8988T (cell line): ENCODE data around the gene PTPRT.

Source experiments
- DNase-seq: peaks from one replicate; pipeline ENCODE4 v3.0.0; 2011

The PTPRT gene

DNA sequence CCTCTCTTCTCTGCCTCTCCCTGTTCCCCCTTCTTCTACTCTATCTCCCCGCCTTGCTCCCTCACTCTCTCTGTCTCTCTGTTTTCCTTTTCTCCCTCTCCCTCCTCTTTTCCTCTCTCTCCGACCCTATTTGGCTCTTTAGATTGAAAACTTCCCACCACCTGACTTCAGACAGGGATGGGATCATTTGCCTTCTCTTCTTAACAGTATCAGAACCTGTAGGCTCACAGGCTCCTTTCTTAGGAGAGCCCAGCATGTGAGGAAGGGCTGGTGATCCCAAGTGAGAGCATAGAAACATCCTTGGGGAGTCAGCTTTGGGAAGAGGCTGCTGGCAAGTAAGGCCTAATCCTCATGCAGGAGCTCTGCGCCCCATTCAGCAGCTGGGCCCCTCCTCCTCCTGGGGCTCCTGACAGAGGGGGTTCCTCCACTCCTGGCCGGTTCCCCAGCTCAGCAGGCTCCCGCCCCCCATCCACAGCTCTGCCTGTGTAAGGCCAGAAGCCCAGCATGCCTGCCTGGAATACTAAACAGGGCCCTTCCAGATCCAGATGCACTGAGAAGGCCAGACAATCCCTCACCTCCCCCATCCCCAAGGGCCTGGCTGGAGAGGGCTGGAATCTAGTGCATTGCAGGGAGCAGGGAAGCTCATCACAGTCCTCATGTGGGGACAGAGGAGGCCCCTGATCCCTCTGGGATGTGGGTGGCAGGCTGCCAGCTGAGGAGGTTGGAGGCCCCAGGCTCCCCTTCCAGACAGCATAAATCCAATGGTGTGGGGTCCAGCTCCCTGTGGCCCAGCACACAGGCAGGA lies 93.4 kb downstream of the PTPRT start:
- DNase-seq = no peak

- no peak for DNase-seq
These were observed 94.7 kb downstream of the PTPRT start for GRCh38 chr20:43095034-43095433.

GRCh38 chr20:43092386-43093088 lies 97.2 kb downstream of the PTPRT start:
- no peak for DNase-seq

DNA sequence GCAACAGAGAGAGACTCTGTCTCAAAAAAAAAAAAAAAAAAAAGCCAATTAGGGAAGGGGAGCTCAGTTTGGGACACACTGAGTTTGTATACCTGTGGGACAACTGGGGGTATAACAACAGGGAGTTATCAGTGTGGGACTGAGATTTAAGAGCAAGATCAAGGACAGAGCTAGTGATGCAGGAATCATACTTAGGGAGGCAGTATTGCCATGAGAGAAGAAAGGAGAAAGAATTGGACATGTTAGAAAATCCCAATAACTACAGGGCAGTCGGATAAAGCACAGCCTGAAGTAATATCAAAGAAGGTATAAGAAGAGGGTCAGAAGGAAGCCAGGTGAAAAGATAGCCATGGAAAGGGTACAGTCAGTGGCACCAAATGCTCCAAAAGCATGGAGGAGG lies 121.2 kb downstream of the PTPRT start:
- no peak for DNase-seq

DNA sequence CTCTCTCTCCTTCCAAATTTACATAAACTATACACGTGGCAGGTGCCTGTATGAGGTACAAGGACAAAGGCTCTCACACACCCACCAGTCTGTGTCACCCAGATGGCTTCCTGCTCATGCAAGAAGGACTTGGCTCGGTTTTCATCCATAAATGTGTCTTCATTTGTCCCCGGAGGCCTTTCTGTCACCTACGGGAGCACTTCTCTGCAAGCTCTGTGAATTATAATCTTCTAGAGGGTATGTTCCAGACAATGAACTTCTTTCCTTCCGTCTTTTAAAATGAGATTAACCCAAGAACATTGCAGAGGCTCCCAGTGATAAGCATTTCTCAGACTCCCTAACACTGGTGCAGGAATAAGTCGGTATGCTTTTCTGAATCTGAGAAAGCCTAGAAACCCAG lies 123.6 kb downstream of the PTPRT start:
- no peak for DNase-seq

DNA sequence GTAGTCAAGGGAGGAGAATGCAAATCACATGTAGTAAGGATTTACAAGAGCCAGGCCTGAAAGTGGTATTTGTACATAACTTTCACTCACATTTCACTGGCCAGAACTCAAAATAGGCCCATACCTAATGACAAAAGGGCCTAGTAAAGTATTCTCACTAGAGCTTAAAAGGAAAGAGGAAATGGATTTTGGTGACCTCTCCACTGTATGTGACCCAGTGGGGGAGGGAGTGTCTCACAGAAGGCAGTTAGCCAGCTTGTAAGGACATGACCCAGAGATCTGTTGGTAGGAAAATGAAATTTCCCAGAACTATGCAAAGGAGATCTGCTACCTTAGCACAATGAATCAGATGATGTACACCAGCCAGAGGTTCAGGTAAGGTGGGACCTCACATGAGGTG lies 124.4 kb downstream of the PTPRT start:
- DNase-seq = no peak

GRCh38 chr20:43058077-43058476 lies 131.6 kb downstream of the PTPRT start:
- no peak for DNase-seq

GRCh38 chr20:43057317-43057716 lies 132.4 kb downstream of the PTPRT start:
- no peak for DNase-seq

- DNase-seq = no peak
These were observed 134.4 kb downstream of the PTPRT start for GRCh38 chr20:43055181-43055884.

DNA sequence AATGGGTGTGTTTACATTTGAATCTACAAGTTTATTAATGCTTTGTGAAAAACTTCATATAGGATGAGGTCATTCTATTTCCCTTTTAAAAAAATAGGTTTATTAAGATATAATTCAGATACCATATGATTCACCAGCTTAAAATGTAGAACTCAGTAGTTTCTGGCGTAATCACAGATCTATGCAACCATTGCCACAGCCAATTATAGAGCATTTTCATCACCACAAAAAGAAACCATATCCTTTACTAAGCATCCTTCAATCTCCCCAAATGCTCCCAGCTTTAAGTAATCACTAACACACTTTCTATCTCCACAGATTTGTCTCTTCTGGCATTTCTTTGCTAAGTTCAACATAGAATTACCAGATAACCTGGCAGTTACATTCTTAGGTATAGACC lies 137.2 kb downstream of the PTPRT start:
- no peak for DNase-seq

DNA sequence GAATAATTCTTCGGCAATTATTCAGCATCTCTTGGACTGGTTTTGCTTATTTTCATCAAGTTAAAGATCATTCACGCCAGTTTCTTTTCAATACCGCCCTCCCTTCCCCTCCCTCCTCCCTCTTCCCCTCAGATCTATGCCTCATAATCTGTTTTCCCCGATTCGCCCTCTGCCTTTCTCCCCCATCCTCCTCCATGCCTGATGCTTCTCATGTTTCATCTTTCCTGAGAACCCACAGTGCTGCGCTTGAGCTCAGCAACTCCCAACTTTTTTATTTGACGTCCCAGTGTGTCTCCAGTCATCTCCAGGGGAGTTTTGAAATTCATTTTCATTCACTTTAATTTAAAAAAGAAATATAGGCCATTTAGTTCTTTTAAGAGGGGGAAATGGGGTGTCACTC lies 142.7 kb downstream of the PTPRT start:
- no peak for DNase-seq

GRCh38 chr20:43043887-43044286 lies 145.8 kb downstream of the PTPRT start:
- no peak for DNase-seq

GRCh38 chr20:43040427-43040826 lies 149.3 kb downstream of the PTPRT start:
- DNase-seq = no peak

GRCh38 chr20:43037605-43038309 lies 151.9 kb downstream of the PTPRT start:
- no peak for DNase-seq

DNA sequence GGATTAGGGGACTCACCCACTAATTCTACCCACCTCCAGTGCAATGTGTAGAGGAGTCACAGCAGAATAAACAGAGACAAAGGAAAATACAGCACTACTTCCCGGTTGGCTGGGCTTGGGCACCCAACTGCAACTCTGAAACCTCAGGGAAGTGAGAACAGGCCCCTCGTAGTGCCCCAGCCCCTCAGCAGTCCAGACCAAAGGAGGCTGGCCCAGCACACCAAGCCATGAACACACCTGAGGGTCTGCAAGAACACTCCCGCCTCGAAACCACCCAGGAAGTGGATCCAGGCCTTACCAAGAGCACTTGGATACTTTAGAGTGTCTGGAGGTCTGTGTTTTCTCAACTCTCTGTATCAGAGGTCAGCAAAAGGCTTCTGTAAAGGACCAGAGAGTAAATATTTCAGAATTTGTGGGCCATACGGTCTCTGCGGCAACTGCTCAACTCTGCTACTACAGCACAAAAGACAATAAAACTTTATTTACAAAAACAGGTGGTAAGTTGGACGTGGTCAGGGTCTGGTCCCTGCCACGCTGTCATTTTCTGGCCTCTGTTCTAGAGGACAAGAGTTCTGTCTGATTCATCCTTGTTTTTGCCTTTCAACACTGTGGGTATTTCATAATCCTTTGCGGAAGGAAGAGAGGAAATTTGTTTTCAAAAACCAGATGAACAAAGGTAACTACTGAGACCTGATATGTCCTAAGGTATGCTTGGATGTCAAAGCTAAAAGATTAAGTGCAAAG lies 154.6 kb downstream of the PTPRT start:
- no peak for DNase-seq

DNA sequence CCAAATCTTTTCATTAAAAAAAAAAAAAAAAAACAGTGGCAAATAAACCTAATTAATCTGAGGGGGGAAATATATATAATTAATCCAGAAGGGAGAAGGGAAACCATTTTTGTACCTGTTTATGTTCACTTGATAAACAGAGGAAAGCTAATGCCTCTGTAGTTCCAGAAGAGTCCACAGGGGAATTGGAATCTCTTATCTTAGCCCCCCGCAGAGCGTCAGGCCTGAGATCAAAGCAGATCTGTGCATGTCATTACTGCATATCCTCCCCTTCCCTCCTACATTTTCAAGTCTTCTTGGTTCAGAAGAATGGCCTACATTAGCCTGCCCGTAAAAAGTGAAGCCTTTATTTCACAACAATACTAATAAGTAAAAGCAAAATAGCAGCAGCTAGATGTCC lies 157.2 kb downstream of the PTPRT start:
- no peak for DNase-seq

- DNase-seq = no peak
These were observed 160.5 kb downstream of the PTPRT start for GRCh38 chr20:43029176-43029575.

GRCh38 chr20:43028470-43028869 lies 161.2 kb downstream of the PTPRT start:
- DNase-seq = no peak

- no peak for DNase-seq
These were observed 165.9 kb downstream of the PTPRT start for GRCh38 chr20:43023836-43024235.

- DNase-seq = no peak
These were observed 167.1 kb downstream of the PTPRT start for GRCh38 chr20:43022568-43022967.

DNA sequence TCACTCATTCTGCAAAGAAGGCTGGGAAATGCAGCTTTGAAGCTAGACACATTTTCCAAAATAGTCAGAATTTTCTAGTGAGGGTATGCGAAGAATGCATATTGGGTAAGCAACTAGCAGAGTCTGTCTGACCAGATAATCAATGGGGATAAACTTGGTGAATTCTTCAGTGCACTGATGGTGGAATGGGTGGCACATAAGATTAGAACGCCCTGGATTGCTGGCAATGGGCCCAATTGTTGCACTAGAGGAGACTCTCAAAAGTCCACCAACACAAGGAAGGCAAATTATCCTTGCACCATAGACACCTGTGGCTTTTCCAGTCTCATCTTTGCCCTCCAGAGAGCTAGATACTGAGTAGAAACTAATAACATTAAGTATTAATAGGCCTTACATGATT lies 167.6 kb downstream of the PTPRT start:
- DNase-seq = no peak

DNA sequence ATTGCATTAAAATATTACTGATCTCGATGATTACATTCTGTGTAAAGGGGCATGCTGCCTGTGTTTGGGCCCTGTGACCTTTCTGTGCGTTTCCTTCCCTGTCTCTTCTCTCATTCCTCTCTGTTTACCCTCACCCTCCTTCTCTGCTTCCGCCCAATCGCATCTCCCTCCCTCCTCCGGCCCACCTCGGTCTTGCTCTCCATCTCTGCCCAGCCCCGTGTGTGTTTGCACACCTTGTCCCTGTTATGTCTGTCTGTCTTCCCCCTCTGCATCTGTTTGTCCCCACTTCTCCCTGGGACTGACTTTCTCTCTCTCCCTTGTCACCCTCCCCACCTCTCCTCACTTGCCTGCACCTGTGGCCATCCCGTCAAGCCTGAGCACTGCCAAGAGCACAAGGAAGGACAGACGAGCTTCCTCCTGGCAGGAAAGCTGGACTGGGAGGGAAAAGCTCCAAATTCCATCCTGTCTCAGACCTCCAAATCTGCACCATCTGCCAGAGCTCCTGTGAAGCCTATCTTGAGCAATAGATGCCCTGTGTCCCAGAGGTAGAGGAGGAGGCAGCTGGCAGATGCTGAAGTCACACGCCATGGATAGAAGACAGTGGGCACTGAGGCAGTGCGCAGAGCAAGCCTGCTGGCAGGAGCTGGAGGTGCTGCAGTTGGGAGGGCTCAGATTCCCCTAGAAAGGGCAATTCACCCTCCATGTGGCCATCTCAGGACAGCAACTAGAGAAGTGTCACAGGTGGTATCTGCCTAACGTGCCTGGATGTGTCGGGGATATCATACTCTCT lies 172.3 kb downstream of the PTPRT start:
- no peak for DNase-seq
